H9 (cell line): ENCODE measurements around the gene CHD6. TPM values are rescaled to one million over a fixed set of nuclear protein-coding genes. Genes with fewer than 3 reads are reported as not detected.

Experiments
- DNase-seq: peaks from one replicate; pipeline ENCODE4 v3.0.0-alpha.2; 2017
- H2AFZ ChIP-seq: one replicate; pipeline ENCODE4 v1.6.1; 2013; ENCODE audit warnings: mild to moderate bottlenecking, low read length, control low read depth, moderate library complexity
- H2AK5ac ChIP-seq: 2 replicates; pipeline ENCODE4 v1.6.1; 2013; ENCODE audit warnings: low read length, control low read depth, mixed read lengths; ENCODE audit not compliant: insufficient read length
- H2BK120ac ChIP-seq: one replicate; pipeline ENCODE4 v1.6.1; 2013; ENCODE audit warnings: low read depth, mild to moderate bottlenecking, low read length, control low read depth, inconsistent platforms; ENCODE audit not compliant: poor library complexity, severe bottlenecking
- H2BK12ac ChIP-seq: 2 replicates; pipeline ENCODE4 v1.6.1; 2013; ENCODE audit warnings: low read length, control low read depth, mixed read lengths, low read depth; ENCODE audit not compliant: insufficient read length
- H2BK15ac ChIP-seq: 2 replicates; pipeline ENCODE4 v1.6.1; 2013; ENCODE audit warnings: low read depth, low read length, control low read depth
- H2BK20ac ChIP-seq: one replicate; pipeline ENCODE4 v1.6.1; 2013; ENCODE audit warnings: low read depth, mild to moderate bottlenecking, low read length, control low read depth, inconsistent platforms; ENCODE audit not compliant: poor library complexity, severe bottlenecking
- H2BK5ac ChIP-seq: 2 replicates; pipeline ENCODE4 v1.6.1; 2013; ENCODE audit warnings: low read length, control low read depth, mixed read lengths; ENCODE audit not compliant: insufficient read length
- H3K14ac ChIP-seq: 2 replicates; pipeline ENCODE4 v1.6.1; 2013; ENCODE audit warnings: low read length, control low read depth; ENCODE audit not compliant: insufficient read depth
- H3K18ac ChIP-seq: 2 replicates; pipeline ENCODE4 v1.6.1; 2013; ENCODE audit warnings: low read depth, mild to moderate bottlenecking, mixed read lengths, low read length, control low read depth; ENCODE audit not compliant: insufficient read length
- H3K23ac ChIP-seq: 2 replicates; pipeline ENCODE4 v1.6.1; 2013; ENCODE audit warnings: low read length, control low read depth, mixed read lengths, low read depth; ENCODE audit not compliant: insufficient read length
- H3K23me2 ChIP-seq: 2 replicates; pipeline ENCODE4 v1.6.1; 2013; ENCODE audit warnings: low read depth, mild to moderate bottlenecking, mixed read lengths, low read length, control low read depth; ENCODE audit not compliant: insufficient read length, poor library complexity, severe bottlenecking
- H3K27ac ChIP-seq: 2 replicates; pipeline ENCODE4 v1.5.1; 2013; ENCODE audit warnings: low read length, control low read depth, mixed read lengths, low read depth; ENCODE audit not compliant: insufficient read length
- H3K27me3 ChIP-seq: 2 replicates; pipeline ENCODE4 v1.6.1; 2013; ENCODE audit warnings: low read length, control low read depth, inconsistent platforms; ENCODE audit not compliant: insufficient read depth
- H3K4ac ChIP-seq: 2 replicates; pipeline ENCODE4 v1.6.1; 2013; ENCODE audit warnings: low read depth, mild to moderate bottlenecking, control low read depth, inconsistent platforms, low read length, moderate library complexity
- H3K4me1 ChIP-seq: 2 replicates; pipeline ENCODE4 v1.6.1; 2013; ENCODE audit warnings: low read length, control low read depth, inconsistent platforms; ENCODE audit not compliant: insufficient read depth
- H3K4me2 ChIP-seq: 2 replicates; pipeline ENCODE4 v1.6.1; 2013; ENCODE audit warnings: low read length, control low read depth, mixed read lengths; ENCODE audit not compliant: insufficient read length, insufficient read depth
- H3K56ac ChIP-seq: 2 replicates; pipeline ENCODE4 v1.6.1; 2013; ENCODE audit warnings: low read depth, mild to moderate bottlenecking, mixed read lengths, low read length, control low read depth; ENCODE audit not compliant: insufficient read length
- H3K79me1 ChIP-seq: 2 replicates; pipeline ENCODE4 v1.6.1; 2013; ENCODE audit warnings: low read depth, mild to moderate bottlenecking, moderate library complexity, low read length, control low read depth, inconsistent platforms; ENCODE audit not compliant: insufficient read depth, poor library complexity, severe bottlenecking
- H3K79me2 ChIP-seq: 2 replicates; pipeline ENCODE4 v1.6.1; 2013; ENCODE audit warnings: low read length, control low read depth, inconsistent platforms; ENCODE audit not compliant: insufficient read depth
- H3K9ac ChIP-seq: 2 replicates; pipeline ENCODE4 v1.6.1; 2013; ENCODE audit warnings: low read length, control low read depth, mixed read lengths; ENCODE audit not compliant: insufficient read length; ENCODE audit errors: extremely low read depth
- H3K9me3 ChIP-seq: one replicate; pipeline ENCODE4 v1.6.1; 2013; ENCODE audit warnings: low read depth, low read length, inconsistent platforms; ENCODE audit not compliant: control insufficient read depth
- H3T11ph ChIP-seq: one replicate; pipeline ENCODE4 v1.6.1; 2013; ENCODE audit warnings: mild to moderate bottlenecking, low read length, control low read depth, inconsistent platforms
- H4K20me1 ChIP-seq: one replicate; pipeline ENCODE4 v1.6.1; 2013; ENCODE audit not compliant: control insufficient read depth, insufficient read length, insufficient read depth
- H4K5ac ChIP-seq: 2 replicates; pipeline ENCODE4 v1.6.1; 2013; ENCODE audit warnings: low read depth, mild to moderate bottlenecking, mixed read lengths, low read length, control low read depth; ENCODE audit not compliant: insufficient read length
- H4K8ac ChIP-seq: replicated peaks from 2 replicates; pipeline ENCODE4 v1.6.1; 2013; ENCODE audit warnings: low read length, control low read depth, mixed read lengths, low read depth; ENCODE audit not compliant: insufficient read length
- H4K91ac ChIP-seq: 2 replicates; pipeline ENCODE4 v1.6.1; 2013; ENCODE audit warnings: low read depth, mild to moderate bottlenecking, moderate library complexity, mixed read lengths, low read length, control low read depth; ENCODE audit not compliant: insufficient read length
- H3K27ac Mint-ChIP-seq, 3 experiments: 2 replicates in 2 of 3; 3 replicates in 1 of 3; pipeline ENCODE4 v1.8.0; 2020 to 2021; ENCODE audit warnings: mixed read lengths in 3 of 3, mild to moderate bottlenecking in 1 of 3, moderate library complexity in 1 of 3
- H3K27me3 Mint-ChIP-seq: 2 replicates; pipeline ENCODE4 v1.8.0; 2021; ENCODE audit warnings: low read depth, mild to moderate bottlenecking, moderate library complexity, mixed read lengths
- H3K36me3 Mint-ChIP-seq, 3 experiments: 2 replicates in 2 of 3; 3 replicates in 1 of 3; pipeline ENCODE4 v1.8.0; 2020 to 2021; ENCODE audit warnings: low read depth in 3 of 3, mixed read lengths in 3 of 3; ENCODE audit not compliant: insufficient read depth in 1 of 3
- H3K4me1 Mint-ChIP-seq, 2 experiments: 2 replicates each; pipeline ENCODE4 v1.8.0; 2020; ENCODE audit warnings: mixed read lengths in 2 of 2
- H3K4me3 Mint-ChIP-seq, 2 experiments: 2 replicates in 1 of 2; 3 replicates in 1 of 2; pipeline ENCODE4 v1.8.0; 2020 to 2021; ENCODE audit warnings: mild to moderate bottlenecking in 2 of 2, mixed read lengths in 2 of 2, moderate library complexity in 1 of 2
- H3K9me3 Mint-ChIP-seq, 2 experiments: 2 replicates in 1 of 2; 3 replicates in 1 of 2; pipeline ENCODE4 v1.8.0; 2020; ENCODE audit warnings: mild to moderate bottlenecking in 2 of 2, mixed read lengths in 2 of 2, moderate library complexity in 1 of 2
- total RNA-seq: library from RNA; stranded (reverse); gene quantifications from 2 replicates; pipeline ENCODE4 v1.2.1, GENCODE V29; 2021
- TF ChIP-seq, protein P1 (sequence below): fragments of 200-600 bp; sonication (generic); conservative IDR thresholded peaks from 3 replicates; pipeline ENCODE4 v1.8.0; 2021; ENCODE audit warnings: antibody characterized with exemption, mild to moderate bottlenecking

CHD6 gene
- total RNA-seq, 1 experiment from 2014 or later = 51.5 TPM

DNA sequence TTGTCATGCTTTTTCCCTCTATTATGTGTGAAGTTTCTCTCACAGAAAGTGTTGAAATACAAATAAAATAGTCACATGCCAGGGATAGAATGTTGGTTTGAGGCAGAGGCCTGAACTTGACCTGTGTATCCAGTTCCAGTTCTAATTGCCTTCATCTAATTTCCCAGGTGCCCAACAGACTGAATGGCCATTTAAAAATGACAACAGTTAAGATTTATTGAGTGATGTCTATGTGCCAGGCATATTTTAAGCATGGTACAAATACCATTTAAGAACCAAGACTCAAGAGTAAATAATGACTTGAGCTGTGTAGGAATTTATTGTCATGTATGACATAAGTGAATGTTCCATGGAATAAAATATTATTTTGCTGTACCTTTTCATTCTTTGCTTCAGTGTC is 163.9 kb downstream of the CHD6 start:
- H2AFZ ChIP-seq = no peak overlapping the region
- no peak overlapping the region for H2AK5ac ChIP-seq
- peaks cover 47 to 86% (median 78%) of the 10 kb centered on the region in 3 experiments; a peak in 6 of 7 replicates for H3K36me3 Mint-ChIP-seq

More for the DNA sequence above, 163.9 kb downstream of the CHD6 start:
- Mint-ChIP-seq H3K4me1 (no peaks in the 10 kb centered on the region), H3K4me3 (no peak overlapping the region), H3K27ac (no peak overlapping the region), H3K27me3 (no peaks in the 10 kb centered on the region), H3K9me3 (no peaks in the 10 kb centered on the region)
- Histone ChIP-seq H3K56ac (no peak overlapping the region), H4K20me1 (no peaks in the 10 kb centered on the region), H2BK20ac (no peak overlapping the region), H2BK120ac (no peak overlapping the region), H3K23ac (no peak overlapping the region), H3K79me1 (no peaks in the 10 kb centered on the region), H3K79me2 (no peaks in the 10 kb centered on the region), H3K18ac (no peak overlapping the region), H4K5ac (no peak overlapping the region), H2BK5ac (no peak overlapping the region), H3K23me2 (no peaks in the 10 kb centered on the region), H3K4ac (no peak overlapping the region), H3K27me3 (no peaks in the 10 kb centered on the region), H3K9me3 (no peaks in the 10 kb centered on the region), H3K4me2 (no peak overlapping the region), H3K9ac (no peak overlapping the region), H3T11ph (no peak overlapping the region), H3K4me1 (no peaks in the 10 kb centered on the region), H2BK12ac (no peak overlapping the region), H4K91ac (no peak overlapping the region), H4K8ac (no peak overlapping the region), H3K27ac (no peak overlapping the region), H3K14ac (no peak overlapping the region), H2BK15ac (no peak overlapping the region)
- TF ChIP-seq, protein P1, sequence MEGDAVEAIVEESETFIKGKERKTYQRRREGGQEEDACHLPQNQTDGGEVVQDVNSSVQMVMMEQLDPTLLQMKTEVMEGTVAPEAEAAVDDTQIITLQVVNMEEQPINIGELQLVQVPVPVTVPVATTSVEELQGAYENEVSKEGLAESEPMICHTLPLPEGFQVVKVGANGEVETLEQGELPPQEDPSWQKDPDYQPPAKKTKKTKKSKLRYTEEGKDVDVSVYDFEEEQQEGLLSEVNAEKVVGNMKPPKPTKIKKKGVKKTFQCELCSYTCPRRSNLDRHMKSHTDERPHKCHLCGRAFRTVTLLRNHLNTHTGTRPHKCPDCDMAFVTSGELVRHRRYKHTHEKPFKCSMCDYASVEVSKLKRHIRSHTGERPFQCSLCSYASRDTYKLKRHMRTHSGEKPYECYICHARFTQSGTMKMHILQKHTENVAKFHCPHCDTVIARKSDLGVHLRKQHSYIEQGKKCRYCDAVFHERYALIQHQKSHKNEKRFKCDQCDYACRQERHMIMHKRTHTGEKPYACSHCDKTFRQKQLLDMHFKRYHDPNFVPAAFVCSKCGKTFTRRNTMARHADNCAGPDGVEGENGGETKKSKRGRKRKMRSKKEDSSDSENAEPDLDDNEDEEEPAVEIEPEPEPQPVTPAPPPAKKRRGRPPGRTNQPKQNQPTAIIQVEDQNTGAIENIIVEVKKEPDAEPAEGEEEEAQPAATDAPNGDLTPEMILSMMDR = no peak
- DNase-seq = no peak
